Keratinocyte (primary cell): ENCODE measurements around the gene MARCHF9.

ENCODE experiments used
- EZH2 ChIP-seq: IDR thresholded peaks from one replicate; pipeline ENCODE4 v1.6.1; 2012; ENCODE audit warnings: inconsistent platforms, mild to moderate bottlenecking, low read length, moderate library complexity
- TF ChIP-seq, protein P1 (sequence below), 3 experiments: IDR thresholded peaks in 1 of 3; conservative IDR thresholded peaks in 1 of 3; optimal IDR thresholded peaks in 1 of 3; 2 replicates in 2 of 3; 3 replicates in 1 of 3; pipeline versions ENCODE3 to v1.5.1; 2011; ENCODE audit warnings: low read length in 3 of 3, mild to moderate bottlenecking in 3 of 3, moderate library complexity in 2 of 3, control low read depth in 1 of 3, inconsistent platforms in 1 of 3; ENCODE audit not compliant: insufficient read depth in 2 of 3; ENCODE audit errors: extremely low read depth in 1 of 3

DNA sequence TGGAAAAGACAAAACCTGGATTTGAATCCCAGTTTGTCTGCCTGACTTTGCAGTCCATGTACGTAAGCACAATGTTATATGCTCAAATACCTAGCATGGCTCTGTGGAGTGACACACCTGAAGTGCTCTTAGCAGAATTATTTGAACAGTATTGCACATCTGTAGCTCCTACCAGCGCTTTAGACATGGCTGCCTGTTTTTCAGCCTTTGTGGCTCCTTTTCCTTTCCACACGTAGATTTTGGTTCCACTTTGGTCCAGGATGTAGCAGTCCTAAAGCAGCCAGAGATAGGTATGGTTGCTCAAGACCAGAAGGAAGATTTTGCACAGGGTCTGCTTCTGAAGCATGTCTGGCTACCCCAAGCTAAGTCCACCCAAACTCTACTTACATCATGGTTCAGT is 54.5 kb downstream of the MARCHF9 start:
- TF ChIP-seq, protein P1, sequence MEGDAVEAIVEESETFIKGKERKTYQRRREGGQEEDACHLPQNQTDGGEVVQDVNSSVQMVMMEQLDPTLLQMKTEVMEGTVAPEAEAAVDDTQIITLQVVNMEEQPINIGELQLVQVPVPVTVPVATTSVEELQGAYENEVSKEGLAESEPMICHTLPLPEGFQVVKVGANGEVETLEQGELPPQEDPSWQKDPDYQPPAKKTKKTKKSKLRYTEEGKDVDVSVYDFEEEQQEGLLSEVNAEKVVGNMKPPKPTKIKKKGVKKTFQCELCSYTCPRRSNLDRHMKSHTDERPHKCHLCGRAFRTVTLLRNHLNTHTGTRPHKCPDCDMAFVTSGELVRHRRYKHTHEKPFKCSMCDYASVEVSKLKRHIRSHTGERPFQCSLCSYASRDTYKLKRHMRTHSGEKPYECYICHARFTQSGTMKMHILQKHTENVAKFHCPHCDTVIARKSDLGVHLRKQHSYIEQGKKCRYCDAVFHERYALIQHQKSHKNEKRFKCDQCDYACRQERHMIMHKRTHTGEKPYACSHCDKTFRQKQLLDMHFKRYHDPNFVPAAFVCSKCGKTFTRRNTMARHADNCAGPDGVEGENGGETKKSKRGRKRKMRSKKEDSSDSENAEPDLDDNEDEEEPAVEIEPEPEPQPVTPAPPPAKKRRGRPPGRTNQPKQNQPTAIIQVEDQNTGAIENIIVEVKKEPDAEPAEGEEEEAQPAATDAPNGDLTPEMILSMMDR (optimal IDR thresholded peaks at IDR 0.05 in 1 of 3, IDR thresholded peaks at IDR 0.05 in 1 of 3, conservative IDR thresholded peaks at IDR 0.05 in 1 of 3; ENCODE audit: extremely low read depth in 1 of 3, insufficient read depth in 2 of 3, low read length in 3 of 3) = no peak
- TF ChIP-seq EZH2 = no peak
